H9 (cell line): ENCODE measurements around the gene RRBP1. TPM values are rescaled to one million over a fixed set of nuclear protein-coding genes. Genes with fewer than 3 reads are reported as not detected.

Experiments
- DNase-seq: peaks from one replicate; pipeline ENCODE4 v3.0.0-alpha.2; 2017
- H2AFZ ChIP-seq: one replicate; pipeline ENCODE4 v1.6.1; 2013; ENCODE audit warnings: mild to moderate bottlenecking, low read length, control low read depth, moderate library complexity
- H2AK5ac ChIP-seq: 2 replicates; pipeline ENCODE4 v1.6.1; 2013; ENCODE audit warnings: low read length, control low read depth, mixed read lengths; ENCODE audit not compliant: insufficient read length
- H2BK120ac ChIP-seq: one replicate; pipeline ENCODE4 v1.6.1; 2013; ENCODE audit warnings: low read depth, mild to moderate bottlenecking, low read length, control low read depth, inconsistent platforms; ENCODE audit not compliant: poor library complexity, severe bottlenecking
- H2BK12ac ChIP-seq: 2 replicates; pipeline ENCODE4 v1.6.1; 2013; ENCODE audit warnings: low read length, control low read depth, mixed read lengths, low read depth; ENCODE audit not compliant: insufficient read length
- H2BK15ac ChIP-seq: 2 replicates; pipeline ENCODE4 v1.6.1; 2013; ENCODE audit warnings: low read depth, low read length, control low read depth
- H2BK20ac ChIP-seq: one replicate; pipeline ENCODE4 v1.6.1; 2013; ENCODE audit warnings: low read depth, mild to moderate bottlenecking, low read length, control low read depth, inconsistent platforms; ENCODE audit not compliant: poor library complexity, severe bottlenecking
- H2BK5ac ChIP-seq: 2 replicates; pipeline ENCODE4 v1.6.1; 2013; ENCODE audit warnings: low read length, control low read depth, mixed read lengths; ENCODE audit not compliant: insufficient read length
- H3K14ac ChIP-seq: 2 replicates; pipeline ENCODE4 v1.6.1; 2013; ENCODE audit warnings: low read length, control low read depth; ENCODE audit not compliant: insufficient read depth
- H3K18ac ChIP-seq: 2 replicates; pipeline ENCODE4 v1.6.1; 2013; ENCODE audit warnings: low read depth, mild to moderate bottlenecking, mixed read lengths, low read length, control low read depth; ENCODE audit not compliant: insufficient read length
- H3K23ac ChIP-seq: 2 replicates; pipeline ENCODE4 v1.6.1; 2013; ENCODE audit warnings: low read length, control low read depth, mixed read lengths, low read depth; ENCODE audit not compliant: insufficient read length
- H3K23me2 ChIP-seq: 2 replicates; pipeline ENCODE4 v1.6.1; 2013; ENCODE audit warnings: low read depth, mild to moderate bottlenecking, mixed read lengths, low read length, control low read depth; ENCODE audit not compliant: insufficient read length, poor library complexity, severe bottlenecking
- H3K27ac ChIP-seq: 2 replicates; pipeline ENCODE4 v1.5.1; 2013; ENCODE audit warnings: low read length, control low read depth, mixed read lengths, low read depth; ENCODE audit not compliant: insufficient read length
- H3K27me3 ChIP-seq: 2 replicates; pipeline ENCODE4 v1.6.1; 2013; ENCODE audit warnings: low read length, control low read depth, inconsistent platforms; ENCODE audit not compliant: insufficient read depth
- H3K4ac ChIP-seq: 2 replicates; pipeline ENCODE4 v1.6.1; 2013; ENCODE audit warnings: low read depth, mild to moderate bottlenecking, control low read depth, inconsistent platforms, low read length, moderate library complexity
- H3K4me1 ChIP-seq: 2 replicates; pipeline ENCODE4 v1.6.1; 2013; ENCODE audit warnings: low read length, control low read depth, inconsistent platforms; ENCODE audit not compliant: insufficient read depth
- H3K4me2 ChIP-seq: 2 replicates; pipeline ENCODE4 v1.6.1; 2013; ENCODE audit warnings: low read length, control low read depth, mixed read lengths; ENCODE audit not compliant: insufficient read length, insufficient read depth
- H3K56ac ChIP-seq: 2 replicates; pipeline ENCODE4 v1.6.1; 2013; ENCODE audit warnings: low read depth, mild to moderate bottlenecking, mixed read lengths, low read length, control low read depth; ENCODE audit not compliant: insufficient read length
- H3K79me1 ChIP-seq: 2 replicates; pipeline ENCODE4 v1.6.1; 2013; ENCODE audit warnings: low read depth, mild to moderate bottlenecking, moderate library complexity, low read length, control low read depth, inconsistent platforms; ENCODE audit not compliant: insufficient read depth, poor library complexity, severe bottlenecking
- H3K79me2 ChIP-seq: 2 replicates; pipeline ENCODE4 v1.6.1; 2013; ENCODE audit warnings: low read length, control low read depth, inconsistent platforms; ENCODE audit not compliant: insufficient read depth
- H3K9ac ChIP-seq: 2 replicates; pipeline ENCODE4 v1.6.1; 2013; ENCODE audit warnings: low read length, control low read depth, mixed read lengths; ENCODE audit not compliant: insufficient read length; ENCODE audit errors: extremely low read depth
- H3K9me3 ChIP-seq: one replicate; pipeline ENCODE4 v1.6.1; 2013; ENCODE audit warnings: low read depth, low read length, inconsistent platforms; ENCODE audit not compliant: control insufficient read depth
- H3T11ph ChIP-seq: one replicate; pipeline ENCODE4 v1.6.1; 2013; ENCODE audit warnings: mild to moderate bottlenecking, low read length, control low read depth, inconsistent platforms
- H4K20me1 ChIP-seq: one replicate; pipeline ENCODE4 v1.6.1; 2013; ENCODE audit not compliant: control insufficient read depth, insufficient read length, insufficient read depth
- H4K5ac ChIP-seq: 2 replicates; pipeline ENCODE4 v1.6.1; 2013; ENCODE audit warnings: low read depth, mild to moderate bottlenecking, mixed read lengths, low read length, control low read depth; ENCODE audit not compliant: insufficient read length
- H4K8ac ChIP-seq: replicated peaks from 2 replicates; pipeline ENCODE4 v1.6.1; 2013; ENCODE audit warnings: low read length, control low read depth, mixed read lengths, low read depth; ENCODE audit not compliant: insufficient read length
- H4K91ac ChIP-seq: 2 replicates; pipeline ENCODE4 v1.6.1; 2013; ENCODE audit warnings: low read depth, mild to moderate bottlenecking, moderate library complexity, mixed read lengths, low read length, control low read depth; ENCODE audit not compliant: insufficient read length
- H3K27ac Mint-ChIP-seq, 3 experiments: 2 replicates in 2 of 3; 3 replicates in 1 of 3; pipeline ENCODE4 v1.8.0; 2020 to 2021; ENCODE audit warnings: mixed read lengths in 3 of 3, mild to moderate bottlenecking in 1 of 3, moderate library complexity in 1 of 3
- H3K27me3 Mint-ChIP-seq: 2 replicates; pipeline ENCODE4 v1.8.0; 2021; ENCODE audit warnings: low read depth, mild to moderate bottlenecking, moderate library complexity, mixed read lengths
- H3K36me3 Mint-ChIP-seq, 3 experiments: 2 replicates in 2 of 3; 3 replicates in 1 of 3; pipeline ENCODE4 v1.8.0; 2020 to 2021; ENCODE audit warnings: low read depth in 3 of 3, mixed read lengths in 3 of 3; ENCODE audit not compliant: insufficient read depth in 1 of 3
- H3K4me1 Mint-ChIP-seq, 2 experiments: 2 replicates each; pipeline ENCODE4 v1.8.0; 2020; ENCODE audit warnings: mixed read lengths in 2 of 2
- H3K4me3 Mint-ChIP-seq, 2 experiments: 2 replicates in 1 of 2; 3 replicates in 1 of 2; pipeline ENCODE4 v1.8.0; 2020 to 2021; ENCODE audit warnings: mild to moderate bottlenecking in 2 of 2, mixed read lengths in 2 of 2, moderate library complexity in 1 of 2
- H3K9me3 Mint-ChIP-seq, 2 experiments: 2 replicates in 1 of 2; 3 replicates in 1 of 2; pipeline ENCODE4 v1.8.0; 2020; ENCODE audit warnings: mild to moderate bottlenecking in 2 of 2, mixed read lengths in 2 of 2, moderate library complexity in 1 of 2
- WGBS: extraction: QIAGEN DNeasy Blood & Tissue Kit; methylation state at CpG from one replicate; pipeline ENCODE4 v1.1.7; 2013; ENCODE audit warnings: missing lambda C conversion rate, low lambda C conversion rate, mixed read lengths; ENCODE audit not compliant: insufficient read length; ENCODE audit errors: extremely low coverage; 5-methylcytosine and 5-hydroxymethylcytosine counted together
- total RNA-seq: library from RNA; stranded (reverse); gene quantifications from 2 replicates; pipeline ENCODE4 v1.2.1, GENCODE V29; 2021
- TF ChIP-seq, protein P1 (sequence below): fragments of 200-600 bp; sonication (generic); conservative IDR thresholded peaks from 3 replicates; pipeline ENCODE4 v1.8.0; 2021; ENCODE audit warnings: antibody characterized with exemption, mild to moderate bottlenecking

RRBP1 gene
- total RNA-seq, 1 experiment from 2014 or later, result 97.8 TPM

DNA sequence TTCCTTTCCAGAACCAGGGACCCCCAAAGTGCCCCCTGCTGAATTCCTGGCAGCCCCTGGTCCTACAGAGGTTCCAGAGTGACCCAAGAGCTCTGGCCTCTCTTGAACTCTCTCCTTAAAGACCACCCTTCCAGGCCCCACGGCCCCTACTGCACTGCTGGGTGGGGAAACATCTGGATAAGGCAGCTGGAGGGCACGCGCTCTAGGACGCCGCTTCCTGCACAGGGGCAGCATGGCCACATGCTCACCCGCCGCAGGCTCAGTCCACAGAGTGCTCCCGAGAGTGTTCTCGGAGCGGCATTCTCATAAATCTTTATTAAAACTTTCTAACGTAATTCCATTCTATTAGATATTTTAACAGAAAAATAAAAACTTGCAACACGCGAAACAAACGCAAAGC lies 37.0 kb downstream of the RRBP1 start:
- Histone ChIP-seq H2BK120ac (no peak overlapping the region), H4K91ac (no peak overlapping the region), H3K4ac (no peak overlapping the region), H4K8ac (no peak overlapping the region), H2BK5ac (no peak overlapping the region), H3K56ac (no peak overlapping the region), H3K79me2 (peaks cover 14% of the 10 kb centered on the region; the same call in 1 of the 2 replicates), H2AFZ (no peak overlapping the region), H2BK12ac (no peak overlapping the region), H3K27me3 (no peaks in the 10 kb centered on the region), H3K23me2 (no peaks in the 10 kb centered on the region), H3K9me3 (no peaks in the 10 kb centered on the region), H3T11ph (no peak overlapping the region), H3K18ac (no peak overlapping the region), H3K9ac (no peak overlapping the region), H2BK15ac (no peak overlapping the region), H3K4me2 (no peak overlapping the region), H2AK5ac (no peak overlapping the region), H4K5ac (no peak overlapping the region), H3K23ac (no peak overlapping the region), H3K4me1 (no peaks in the 10 kb centered on the region), H3K79me1 (peaks cover 7% of the 10 kb centered on the region), H4K20me1 (no peaks in the 10 kb centered on the region), H2BK20ac (no peak overlapping the region), H3K27ac (no peak overlapping the region), H3K14ac (no peak overlapping the region)
- H3K27ac Mint-ChIP-seq, result peak overlapping the region in 1 of 3 experiments; percentile 89; a peak in 3 of 7 replicates
- H3K36me3 Mint-ChIP-seq, result peaks cover 6 to 15% (median 11%) of the 10 kb centered on the region in 3 experiments; a peak in 6 of 7 replicates
- no peaks in the 10 kb centered on the region for H3K9me3 Mint-ChIP-seq
- no peak overlapping the region for H3K4me3 Mint-ChIP-seq
- DNase-seq, result no peak
- TF ChIP-seq, protein P1, sequence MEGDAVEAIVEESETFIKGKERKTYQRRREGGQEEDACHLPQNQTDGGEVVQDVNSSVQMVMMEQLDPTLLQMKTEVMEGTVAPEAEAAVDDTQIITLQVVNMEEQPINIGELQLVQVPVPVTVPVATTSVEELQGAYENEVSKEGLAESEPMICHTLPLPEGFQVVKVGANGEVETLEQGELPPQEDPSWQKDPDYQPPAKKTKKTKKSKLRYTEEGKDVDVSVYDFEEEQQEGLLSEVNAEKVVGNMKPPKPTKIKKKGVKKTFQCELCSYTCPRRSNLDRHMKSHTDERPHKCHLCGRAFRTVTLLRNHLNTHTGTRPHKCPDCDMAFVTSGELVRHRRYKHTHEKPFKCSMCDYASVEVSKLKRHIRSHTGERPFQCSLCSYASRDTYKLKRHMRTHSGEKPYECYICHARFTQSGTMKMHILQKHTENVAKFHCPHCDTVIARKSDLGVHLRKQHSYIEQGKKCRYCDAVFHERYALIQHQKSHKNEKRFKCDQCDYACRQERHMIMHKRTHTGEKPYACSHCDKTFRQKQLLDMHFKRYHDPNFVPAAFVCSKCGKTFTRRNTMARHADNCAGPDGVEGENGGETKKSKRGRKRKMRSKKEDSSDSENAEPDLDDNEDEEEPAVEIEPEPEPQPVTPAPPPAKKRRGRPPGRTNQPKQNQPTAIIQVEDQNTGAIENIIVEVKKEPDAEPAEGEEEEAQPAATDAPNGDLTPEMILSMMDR, result no peak
- 100% methylated on average over 4 of the region's 14 CpGs for WGBS
- H3K27me3 Mint-ChIP-seq, result no peaks in the 10 kb centered on the region
- peaks cover 17 to 45% of the 10 kb centered on the region in 2 experiments for H3K4me1 Mint-ChIP-seq
